SW 1271 (cell line): ENCODE data around the gene NGEF.

ENCODE experiments used
- DNase-seq, 2 experiments: peaks; one replicate each; lab custom pipeline; 2025; lab: John Stamatoyannopoulos, UW

The NGEF gene

DNA sequence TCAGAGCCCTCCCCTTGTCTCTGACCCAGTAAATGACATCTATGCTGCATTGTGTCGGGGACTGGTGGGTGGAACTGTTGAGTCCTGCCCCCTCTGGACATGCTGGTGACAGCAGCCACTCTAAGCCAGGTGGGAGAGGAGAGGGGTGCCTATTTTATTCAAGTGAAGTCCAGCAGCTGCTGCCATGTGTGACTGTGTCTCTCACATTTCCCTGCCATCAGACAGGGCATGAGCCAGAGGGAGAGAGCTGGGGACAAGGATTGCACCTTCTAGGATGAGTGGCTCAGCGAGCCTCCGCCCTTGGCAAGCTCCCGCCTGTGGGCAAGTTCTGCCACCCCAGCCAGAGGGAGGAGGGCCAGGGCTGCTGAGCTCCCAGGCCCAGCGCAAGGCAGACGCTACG lies 13.7 kb downstream of the NGEF start:
- no peak for DNase-seq

DNA sequence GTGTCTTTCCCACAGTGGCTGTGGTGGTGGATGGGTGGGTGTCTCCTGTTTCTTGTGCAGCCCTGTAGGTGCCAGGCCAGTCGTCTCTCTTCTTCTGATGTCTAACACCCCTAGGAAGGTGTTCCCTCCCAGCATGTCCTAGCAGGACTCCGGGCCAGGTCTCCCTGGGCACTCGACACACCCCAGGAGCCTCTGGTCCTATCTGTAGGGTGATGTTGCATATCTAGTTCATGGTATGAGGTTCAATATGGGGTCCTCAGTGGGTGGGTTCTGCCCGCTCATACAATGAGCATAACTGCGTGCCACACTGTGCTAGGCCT lies 14.4 kb downstream of the NGEF start:
- no peak for DNase-seq

DNA sequence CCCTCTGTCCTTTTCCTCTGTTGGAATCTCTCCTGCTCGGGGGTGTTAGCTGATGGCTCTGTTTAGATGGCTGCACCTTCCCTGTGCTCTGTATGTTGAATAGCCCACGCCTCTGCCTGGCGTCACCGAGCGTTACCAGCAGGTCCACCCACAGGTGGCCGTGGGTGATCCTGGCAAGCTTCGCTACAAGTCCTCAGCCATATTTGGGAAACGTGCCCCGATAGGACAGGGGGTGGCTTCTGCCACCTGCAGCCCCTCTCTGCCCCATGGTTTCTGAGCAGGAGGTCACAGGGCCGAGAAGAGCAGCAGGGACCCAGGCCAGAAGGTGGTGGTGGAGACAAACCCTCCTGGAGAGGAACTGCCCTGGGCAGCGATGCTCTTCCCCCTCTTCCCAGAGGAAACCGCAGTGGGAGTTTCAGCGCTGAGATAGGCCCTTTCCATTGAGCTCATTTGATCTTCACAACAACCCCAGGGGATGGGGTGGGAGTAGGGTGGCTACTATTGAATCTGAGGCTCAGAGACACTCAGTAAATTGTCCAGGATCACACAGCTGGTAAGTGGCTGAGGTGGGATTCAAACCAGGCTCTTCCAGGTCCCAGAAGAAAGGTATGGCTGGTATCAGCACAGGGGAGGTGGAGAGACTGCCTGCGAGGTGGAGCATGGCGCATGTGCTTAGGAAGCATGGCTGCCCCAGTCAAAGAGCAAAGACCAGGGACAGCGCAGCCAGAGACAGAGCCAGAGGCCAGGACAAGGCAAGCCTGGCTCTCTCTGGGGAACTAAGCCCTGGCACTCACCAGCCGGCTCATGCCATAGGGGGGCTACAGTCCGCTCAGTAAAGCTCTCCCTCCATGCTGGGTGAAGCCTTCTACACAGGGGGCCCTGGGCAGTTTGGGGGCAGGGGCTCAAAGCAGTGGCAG lies 15.0 kb downstream of the NGEF start:
- DNase-seq, result no peak

DNA sequence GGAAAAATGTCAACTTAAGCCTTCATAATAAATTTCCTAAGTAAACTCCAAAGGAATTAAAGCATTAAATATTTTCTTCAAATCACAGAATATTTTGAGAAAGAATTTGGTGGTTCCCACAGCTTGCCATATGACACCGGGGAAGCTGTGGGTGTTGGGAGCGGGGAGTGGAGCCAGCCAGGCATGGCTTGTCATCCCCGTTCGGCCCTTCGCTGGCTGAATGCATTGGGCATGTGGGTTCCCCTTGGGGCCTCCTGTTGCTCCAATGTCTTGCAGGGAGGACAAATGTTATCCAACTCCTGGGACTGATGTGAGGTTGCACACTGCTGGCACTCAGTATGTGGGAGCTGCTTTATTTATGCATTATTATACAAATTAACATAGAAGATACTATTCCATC lies 18.6 kb downstream of the NGEF start:
- no peak for DNase-seq

DNA sequence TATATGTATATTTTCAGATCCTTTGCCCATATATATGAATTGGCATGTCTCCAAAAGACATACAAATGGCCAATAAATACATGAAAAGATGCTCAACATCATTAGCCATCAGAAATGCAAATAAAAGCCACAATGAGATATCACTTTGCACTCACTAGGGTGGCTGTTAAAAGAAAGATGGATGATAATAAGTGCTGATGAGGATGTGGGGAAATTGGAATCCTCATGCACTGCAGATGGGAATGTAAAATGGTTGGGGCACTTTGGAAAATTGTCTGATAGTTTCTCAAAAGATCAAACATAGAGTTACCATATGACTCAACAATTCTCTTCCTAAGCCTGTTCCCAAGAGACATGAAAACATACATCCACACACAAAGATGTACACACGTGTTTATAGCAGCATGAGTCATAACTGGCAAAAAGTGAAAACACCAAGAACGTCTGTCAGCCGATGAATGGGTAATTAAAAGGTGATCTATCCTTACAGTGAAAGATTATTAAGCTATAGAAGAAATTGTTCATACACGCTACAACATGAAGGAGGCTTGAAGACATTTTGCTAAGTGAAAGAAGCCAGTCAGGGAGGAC lies 19.7 kb downstream of the NGEF start:
- DNase-seq, result no peak

DNA sequence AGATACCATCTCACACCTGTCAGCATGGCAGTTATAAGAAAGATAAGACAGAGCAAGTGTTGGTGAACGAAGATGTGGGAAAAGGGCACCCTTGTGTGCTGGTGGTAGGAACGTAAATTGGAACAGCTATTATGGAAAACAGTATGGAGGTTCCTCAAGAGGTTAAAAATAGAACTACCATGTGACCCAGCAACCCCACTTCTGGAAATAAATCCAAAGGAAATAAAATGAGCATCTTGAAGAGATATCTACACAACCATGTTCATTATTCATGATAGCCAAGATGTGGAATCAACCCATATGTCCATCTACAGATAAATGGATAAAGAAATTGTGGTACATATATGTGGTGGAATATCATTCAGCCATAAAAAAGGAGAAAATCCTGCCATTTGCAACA lies 26.9 kb downstream of the NGEF start:
- no peak for DNase-seq

DNA sequence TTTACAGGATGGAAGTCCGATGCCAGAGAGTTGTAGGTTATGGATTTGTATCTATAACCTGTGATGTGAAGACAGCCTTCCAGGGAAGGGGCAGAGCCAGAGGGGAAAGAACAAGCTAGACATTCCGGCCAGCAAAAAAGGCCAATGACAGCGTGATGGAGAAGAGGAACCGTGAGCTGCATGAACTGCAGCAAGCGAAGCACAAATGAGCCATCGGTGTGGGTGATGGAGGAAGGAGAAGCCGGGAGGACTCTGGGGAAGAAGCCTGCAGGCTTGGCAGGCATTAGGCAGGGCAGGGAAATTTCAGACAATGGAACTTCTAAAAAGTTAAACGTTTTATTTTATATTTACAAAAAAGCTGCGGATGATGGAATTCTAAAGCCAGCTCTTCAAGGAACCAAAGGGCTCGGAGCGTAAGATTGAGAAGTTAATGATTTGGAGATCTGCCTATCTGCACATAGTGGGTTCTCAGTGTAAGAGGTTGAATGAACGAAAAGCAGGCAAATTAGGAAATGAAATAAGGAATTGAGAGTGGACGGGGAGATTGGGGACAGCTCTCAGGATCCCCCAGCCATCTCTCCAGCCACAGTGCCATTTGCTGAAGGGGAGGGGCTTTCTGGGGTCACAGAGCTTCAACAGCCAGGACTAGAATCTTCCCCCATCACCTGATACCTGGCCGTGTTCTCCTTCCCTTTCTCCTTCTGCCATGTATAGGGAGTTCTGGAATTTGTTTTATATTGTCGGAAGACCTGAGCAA lies 28.4 kb downstream of the NGEF start:
- DNase-seq, result no peak

DNA sequence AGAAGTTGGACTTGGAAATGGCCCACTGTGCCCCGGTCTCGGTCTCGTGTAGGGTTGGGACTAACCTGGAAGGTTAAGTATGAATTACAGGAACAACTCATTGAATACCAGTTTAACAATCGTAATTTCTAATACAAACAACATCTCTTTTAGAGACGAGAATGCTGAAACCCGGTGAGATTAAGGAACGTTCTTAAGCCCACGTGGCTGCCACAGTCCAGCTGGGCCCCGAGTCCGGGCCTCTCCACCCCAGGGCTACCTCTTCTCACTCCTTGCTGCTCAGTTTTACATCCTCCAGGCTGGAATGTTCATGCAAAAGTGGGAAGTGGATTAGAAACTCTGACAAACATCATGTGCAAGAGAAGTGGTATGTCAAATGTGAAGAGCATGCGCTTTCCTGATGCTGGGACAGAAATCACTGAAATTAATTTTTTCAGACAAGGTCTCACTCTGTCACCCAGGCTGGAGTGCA lies 29.4 kb downstream of the NGEF start:
- DNase-seq, result no peak

DNA sequence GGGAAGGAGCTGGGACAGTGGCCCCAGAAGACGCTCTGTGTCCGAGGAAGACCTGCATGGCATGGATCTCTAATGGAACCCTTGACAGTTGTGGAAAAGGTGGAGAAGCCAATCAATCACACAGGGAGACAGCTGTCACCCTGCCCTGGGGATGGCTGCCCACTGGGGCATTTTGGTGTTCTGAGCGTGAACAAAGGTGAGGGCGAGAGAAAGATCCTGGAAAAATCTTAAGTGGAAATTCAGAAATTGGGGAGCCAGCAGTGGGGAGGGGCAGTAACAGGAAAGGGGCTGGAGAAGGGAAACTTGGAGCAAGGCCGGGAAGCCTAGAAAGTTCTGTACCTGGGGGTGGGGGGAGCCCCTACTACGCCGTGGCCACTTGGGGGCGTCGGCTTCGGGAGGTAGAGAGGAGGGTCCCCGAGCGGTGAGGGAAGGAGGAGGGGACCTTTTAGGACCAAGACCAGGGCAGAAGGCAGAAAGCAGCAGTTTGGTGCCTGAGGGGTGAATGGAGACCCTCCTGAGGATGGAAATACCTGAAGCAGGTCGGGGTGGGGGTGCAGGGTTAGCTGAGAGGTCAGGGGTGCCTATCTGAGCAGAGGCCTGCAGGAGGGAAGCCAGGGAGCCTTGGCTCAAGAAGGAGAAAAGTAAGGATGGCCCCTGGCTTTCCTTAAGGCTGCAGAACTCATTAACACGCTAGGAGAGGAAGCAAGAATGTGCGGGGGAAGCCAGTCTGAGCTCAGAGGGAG lies 30.0 kb downstream of the NGEF start:
- DNase-seq, result no peak

DNA sequence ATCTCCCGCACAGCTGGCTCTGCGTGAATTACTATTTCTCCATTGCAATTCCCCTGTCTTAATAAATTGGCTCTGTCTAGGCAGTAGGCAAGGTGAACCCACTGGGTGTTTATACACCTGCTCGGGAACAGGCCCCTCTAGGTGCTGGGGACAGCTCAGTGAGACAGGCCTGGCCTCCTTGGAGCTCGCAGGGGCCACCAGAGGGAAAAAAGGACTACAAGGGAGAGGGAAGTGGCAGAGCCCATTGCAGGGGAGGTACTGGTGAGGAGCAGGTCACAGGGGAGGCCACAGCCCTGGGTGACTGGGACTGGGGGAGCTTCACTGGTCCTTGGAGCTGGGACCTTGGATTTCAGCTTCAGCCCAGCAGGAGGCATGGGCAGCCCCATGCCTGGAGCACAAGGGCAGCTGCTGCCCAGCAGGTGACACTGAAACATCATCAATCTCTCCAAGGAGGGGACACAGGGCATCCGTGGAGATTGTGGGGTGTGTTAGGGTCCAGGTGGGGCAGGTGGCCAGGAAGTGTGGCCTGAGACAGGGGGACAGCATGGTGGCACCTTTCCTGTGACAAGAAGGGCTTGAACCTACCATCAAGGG lies 31.2 kb downstream of the NGEF start:
- no peak for DNase-seq

DNA sequence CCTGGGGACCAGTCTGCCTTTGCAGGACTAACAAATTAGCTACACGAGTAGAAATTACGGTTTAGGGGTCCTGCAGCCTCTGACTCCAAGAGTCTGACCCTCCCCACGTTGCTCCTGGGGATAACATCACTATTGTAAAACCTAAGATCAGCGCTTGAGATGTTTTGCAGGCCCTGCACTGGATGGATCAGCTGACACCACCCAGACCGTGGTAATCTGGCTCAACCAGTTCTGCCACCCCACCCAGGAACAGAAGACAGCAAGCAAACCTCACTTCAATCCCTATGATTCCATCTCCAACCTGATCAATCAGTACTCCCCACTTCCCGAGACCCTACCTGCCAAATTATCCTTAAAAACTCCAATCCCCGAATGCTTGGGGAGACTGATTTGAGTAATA lies 31.7 kb downstream of the NGEF start:
- DNase-seq, result no peak

DNA sequence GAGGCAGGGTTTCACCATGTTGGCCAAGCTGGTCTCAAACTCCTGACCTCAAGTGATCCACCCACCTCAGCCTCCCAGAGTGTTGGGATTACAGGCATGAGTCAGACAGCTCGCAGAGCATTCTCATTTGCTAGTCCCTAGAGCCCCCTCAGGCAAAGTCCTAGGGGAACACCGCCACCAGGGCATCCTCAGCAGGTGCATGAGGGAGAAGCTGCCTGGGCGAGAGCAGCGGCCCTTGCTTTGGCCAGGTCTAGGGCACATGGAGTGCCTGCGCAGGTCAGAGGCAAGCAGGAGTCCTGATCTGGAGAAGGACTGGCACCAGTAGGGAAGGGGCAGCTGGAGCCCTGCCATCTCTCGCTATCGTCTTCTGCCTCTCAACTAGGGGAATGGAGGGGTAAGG lies 32.4 kb downstream of the NGEF start:
- DNase-seq, result no peak

DNA sequence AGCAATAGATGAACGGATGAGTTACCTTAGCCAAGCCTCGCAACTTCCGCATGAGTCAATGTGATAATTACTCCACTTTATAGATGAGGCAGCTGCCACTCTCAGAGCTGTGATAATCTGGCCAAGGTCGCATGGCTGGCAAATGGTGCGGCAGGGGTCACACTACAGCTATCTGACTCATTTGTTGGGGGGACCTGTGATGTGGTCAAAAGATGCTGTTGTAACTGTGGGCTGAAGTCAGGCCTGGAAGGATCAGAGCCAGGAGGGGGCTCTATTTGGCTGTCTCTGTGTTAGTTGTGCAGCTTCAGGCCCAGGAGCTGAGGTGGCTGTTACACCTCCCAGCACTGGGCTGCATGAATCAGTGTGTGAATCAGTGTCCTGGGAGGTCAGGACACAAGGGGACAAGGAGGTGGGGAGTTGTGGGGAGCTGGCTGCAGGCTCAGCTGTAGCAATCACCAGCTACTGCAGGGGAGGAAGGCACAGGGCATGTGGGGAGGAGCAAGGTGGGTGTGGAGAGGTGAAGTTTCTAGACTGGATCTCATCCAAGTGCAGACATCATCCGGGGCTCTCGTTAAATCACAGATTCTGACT lies 33.1 kb downstream of the NGEF start:
- peak; percentile 56 to 75 for DNase-seq

DNA sequence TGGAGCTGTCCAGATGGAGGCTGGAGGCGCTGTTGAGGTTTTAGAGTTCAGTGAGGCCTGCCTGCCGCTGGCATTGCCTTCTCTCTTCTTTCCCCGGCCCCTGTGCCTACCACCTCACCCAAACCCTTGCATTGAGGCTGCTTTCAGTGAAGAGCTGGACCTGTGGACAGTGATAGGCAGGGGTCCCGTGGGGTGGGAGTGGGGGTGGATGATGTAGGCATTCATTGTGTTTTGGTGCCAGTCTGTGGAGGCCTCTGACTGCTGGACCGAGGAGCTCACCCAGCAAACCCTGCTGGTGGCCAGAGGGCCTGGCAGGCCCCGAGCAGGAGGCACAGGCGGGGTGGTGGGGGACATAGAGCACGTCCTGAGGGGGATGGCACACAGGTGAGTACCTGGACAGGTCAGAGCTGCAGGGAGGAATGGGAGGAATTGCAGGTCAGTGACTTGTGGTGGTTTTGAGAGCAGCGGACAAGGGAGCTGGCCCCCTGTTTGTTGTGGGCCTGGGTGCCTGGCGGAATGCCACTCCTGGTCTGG lies 35.6 kb downstream of the NGEF start:
- no peak for DNase-seq

DNA sequence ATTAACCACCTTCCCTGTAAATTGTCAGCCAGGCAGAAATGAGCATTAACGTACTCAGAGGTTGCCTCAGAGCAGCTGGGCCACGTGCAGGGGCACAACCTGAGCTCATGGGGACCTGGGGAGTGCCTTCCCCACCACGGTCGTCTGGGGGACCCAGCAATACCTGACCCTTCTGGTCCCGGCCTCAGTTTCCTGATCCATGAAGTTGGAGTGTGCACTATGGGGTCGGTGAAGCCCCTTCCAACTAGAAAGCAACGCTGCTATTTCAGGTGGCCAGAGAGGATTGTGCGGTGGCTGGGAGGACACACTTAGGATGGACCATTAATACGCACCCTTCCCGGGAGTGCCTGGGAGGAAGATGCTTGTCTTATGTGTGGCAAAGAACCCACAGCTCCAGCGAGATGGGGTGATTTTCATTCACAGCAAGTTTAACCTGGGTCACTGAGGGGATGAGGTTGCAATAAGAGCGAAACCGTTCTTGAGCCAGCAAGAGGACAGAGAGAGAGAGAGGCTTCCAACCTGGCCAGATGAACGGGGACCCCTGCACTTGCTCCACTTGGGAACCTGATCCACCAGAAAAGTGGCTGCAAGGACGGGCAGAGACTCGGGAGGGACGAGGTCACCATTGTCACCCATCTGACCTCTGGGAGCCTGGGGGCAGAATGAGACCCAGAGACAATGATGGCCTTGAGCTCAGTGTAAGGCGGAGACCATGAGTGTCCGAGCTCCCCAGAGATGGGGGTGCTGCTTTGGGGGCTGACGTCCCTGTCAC lies 36.2 kb downstream of the NGEF start:
- no peak for DNase-seq

DNA sequence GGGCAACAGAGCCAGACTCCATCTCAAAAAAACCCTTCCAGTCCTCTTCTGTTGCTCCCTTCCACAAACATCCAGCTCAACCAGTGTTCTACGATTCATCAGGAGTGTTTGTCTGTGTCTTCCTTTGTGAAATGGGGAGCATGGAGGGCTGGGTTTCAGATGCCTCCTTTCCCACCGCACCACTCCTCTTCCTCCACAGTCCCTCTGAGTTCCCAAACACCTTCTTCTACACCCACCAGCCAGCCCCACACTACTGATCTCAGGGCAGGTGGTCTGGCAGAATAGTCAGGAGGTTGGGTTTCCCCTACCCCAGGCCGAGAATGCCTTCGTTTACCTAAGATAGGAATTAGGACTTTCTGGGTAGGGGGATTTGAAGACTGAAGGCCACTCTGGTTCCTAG lies 36.9 kb downstream of the NGEF start:
- no peak for DNase-seq

DNA sequence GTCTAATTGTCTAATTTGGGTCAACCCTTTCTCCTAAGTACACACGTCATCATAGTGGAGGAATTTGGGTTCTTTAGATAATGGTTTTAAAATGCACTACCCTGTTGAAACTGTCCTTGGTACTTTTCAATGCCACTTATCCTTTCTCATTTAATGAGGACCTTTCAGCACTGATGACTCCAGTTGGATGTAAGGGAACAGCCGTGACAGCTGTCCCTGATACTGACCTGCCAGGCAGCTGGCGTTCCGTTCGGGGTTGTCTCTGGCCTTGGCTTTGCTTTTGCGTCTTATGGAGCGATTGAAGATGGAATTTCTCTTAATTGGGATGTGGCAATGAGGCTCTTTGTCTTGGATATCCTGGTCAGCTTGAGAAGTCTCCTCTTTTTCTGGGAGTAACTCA lies 38.7 kb downstream of the NGEF start:
- no peak for DNase-seq

DNA sequence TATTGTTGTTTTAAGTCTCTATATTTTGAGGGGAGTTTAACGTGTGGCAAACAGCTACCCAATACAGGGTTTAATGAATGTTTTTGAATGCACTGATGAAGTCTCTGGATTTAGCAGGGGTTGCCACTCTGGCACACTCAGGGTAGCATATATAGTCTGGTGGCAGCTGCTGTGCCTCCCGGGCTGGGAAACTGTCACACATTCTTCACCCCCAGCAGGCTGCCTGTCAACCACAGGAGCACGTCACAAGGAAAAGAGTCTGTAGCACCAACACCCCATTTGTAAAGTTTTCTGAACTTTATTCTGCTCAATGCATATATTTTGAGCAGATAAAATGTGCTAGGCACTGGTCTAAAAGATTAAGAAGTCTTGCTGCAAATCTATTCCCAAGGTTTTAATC lies 39.3 kb downstream of the NGEF start:
- DNase-seq, result no peak

DNA sequence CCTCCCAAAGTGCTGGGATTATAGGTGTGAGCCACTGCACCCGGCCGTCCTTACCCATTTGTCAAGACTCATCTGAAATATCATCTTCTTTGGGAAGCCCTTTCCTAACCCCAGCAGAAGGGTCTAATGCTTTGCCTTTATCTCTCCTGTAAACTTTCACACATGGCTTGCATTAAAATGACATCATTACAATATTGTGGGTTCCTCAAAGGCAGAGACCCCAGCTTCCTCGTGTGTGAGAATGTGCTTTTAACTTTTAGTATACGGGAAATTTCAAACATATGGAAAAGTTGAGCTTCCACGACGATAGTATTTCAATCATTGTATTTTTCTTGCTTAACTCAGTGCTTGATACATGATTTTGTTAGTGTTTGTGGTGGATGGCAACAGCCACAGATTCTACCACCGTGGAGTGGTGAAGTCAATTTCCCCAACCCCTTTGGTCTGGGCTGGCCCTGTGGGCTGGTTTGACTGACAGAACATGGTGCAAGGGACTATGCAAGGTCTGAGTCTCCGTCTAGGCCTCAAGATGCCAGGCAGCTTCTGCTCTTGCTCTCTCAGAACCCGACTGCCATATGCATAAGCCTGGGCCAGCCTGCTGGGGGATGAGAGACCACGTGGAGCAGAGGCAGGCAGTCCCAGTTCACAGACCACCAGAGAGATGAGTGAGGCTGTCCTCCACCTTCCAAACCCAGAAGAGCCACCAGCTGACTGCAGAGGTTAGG lies 39.9 kb downstream of the NGEF start:
- no peak for DNase-seq

DNA sequence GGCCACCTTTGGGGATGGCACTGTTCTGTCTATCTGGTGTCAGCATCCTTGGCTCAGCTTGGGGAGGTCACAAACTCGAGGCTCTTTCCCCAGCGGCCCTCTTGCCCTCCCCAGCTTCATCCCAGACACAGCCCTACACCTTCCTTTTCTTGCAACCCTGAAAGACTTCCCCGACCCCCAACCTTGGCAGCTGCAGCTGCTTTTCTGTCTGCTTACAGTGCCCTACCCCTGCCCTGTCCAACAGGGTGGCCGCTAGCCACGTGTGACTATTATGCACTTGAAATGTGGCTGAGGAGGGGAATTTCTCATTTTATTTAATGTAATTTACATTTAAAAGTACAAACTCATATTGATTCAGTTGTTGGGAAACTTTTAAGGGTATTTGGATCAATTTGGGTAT lies 41.3 kb downstream of the NGEF start:
- no peak for DNase-seq
